LNCaP clone FGC (cell line): ENCODE measurements around the gene DGKB.

Source experiments
- DNase-seq: peaks from one replicate; pipeline ENCODE4 v3.0.0-alpha.2; 2011; ENCODE audit warnings: low read depth
- H3K4me3 ChIP-seq: 2 replicates; pipeline ENCODE4 v1.5.1; 2011; ENCODE audit warnings: mild to moderate bottlenecking, low read depth, low read length, control low read depth
- TF ChIP-seq, protein P1 (sequence below): IDR thresholded peaks from 2 replicates; pipeline ENCODE4 v1.5.1; 2012; ENCODE audit warnings: mild to moderate bottlenecking; ENCODE audit not compliant: control insufficient read depth, insufficient read depth; ENCODE audit errors: extremely low read depth

Gene DGKB

DNA sequence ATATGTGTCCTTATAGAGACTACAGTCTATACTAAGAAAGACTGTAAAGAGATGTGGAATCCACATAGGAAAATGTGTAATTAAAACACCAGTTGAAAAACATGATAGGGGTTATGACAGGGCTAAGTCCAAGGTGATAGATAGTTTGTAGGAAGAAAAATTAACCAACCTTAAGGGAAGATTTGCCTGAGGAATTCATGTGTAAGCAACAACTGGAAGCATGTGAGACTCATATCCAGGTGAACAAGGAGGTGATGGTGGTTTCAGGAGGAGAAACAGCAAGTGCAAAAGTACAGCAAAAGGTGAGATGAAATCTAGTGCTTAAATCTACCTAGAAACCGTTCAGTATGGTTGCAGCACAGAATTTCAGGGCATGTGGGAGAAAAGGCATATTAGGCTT lies 696.4 kb downstream of the DGKB start:
- TF ChIP-seq, protein P1, sequence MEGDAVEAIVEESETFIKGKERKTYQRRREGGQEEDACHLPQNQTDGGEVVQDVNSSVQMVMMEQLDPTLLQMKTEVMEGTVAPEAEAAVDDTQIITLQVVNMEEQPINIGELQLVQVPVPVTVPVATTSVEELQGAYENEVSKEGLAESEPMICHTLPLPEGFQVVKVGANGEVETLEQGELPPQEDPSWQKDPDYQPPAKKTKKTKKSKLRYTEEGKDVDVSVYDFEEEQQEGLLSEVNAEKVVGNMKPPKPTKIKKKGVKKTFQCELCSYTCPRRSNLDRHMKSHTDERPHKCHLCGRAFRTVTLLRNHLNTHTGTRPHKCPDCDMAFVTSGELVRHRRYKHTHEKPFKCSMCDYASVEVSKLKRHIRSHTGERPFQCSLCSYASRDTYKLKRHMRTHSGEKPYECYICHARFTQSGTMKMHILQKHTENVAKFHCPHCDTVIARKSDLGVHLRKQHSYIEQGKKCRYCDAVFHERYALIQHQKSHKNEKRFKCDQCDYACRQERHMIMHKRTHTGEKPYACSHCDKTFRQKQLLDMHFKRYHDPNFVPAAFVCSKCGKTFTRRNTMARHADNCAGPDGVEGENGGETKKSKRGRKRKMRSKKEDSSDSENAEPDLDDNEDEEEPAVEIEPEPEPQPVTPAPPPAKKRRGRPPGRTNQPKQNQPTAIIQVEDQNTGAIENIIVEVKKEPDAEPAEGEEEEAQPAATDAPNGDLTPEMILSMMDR: no peak
- no peak for DNase-seq
- H3K4me3 ChIP-seq: no peak overlapping the region

- TF ChIP-seq, protein P1: no peak
- H3K4me3 ChIP-seq: no peak overlapping the region
- no peak for DNase-seq
These were observed 701.2 kb downstream of the DGKB start for GRCh38 chr7:14201353-14201752.

DNA sequence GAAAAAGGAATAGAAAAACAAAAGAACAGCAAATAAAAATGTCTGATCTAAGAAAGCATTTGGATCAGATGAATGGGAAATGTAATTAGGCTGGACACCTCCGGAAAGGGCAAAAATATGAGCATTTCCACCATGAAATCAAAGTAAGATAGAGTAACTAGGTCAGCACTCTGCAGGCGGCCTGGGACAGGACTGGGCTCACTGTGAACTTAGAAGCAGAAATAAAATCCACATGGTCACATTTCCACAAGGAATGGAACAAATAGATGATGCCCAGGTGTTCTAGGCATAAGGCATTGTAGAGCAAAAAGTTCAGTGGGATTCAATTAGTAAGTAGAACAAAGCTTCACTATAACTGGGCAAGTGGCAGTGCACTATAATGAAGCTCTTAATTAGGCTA lies 703.2 kb downstream of the DGKB start:
- DNase-seq: no peak
- TF ChIP-seq, protein P1: no peak
- H3K4me3 ChIP-seq: no peak overlapping the region

DNA sequence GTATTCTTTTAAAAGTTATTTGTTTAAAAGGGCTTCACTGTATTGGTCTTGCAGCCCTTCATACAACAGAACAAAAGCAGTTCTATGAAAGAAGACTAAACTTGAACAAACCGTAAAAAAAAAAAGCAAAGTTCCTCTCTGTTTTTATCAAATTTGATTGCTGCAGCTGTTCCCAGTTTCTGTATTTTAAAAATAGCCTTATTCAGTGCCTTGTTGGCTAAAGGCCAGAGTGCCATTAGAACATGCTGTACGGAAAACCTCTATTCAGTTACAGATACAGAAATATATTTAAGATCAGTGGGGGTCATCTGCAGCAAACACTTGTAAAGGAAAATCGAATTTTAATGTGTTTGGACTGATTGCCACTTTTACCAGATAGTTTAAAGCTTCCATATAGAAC lies 705.3 kb downstream of the DGKB start:
- no peak overlapping the region for H3K4me3 ChIP-seq
- DNase-seq: no peak
- TF ChIP-seq, protein P1: no peak

DNA sequence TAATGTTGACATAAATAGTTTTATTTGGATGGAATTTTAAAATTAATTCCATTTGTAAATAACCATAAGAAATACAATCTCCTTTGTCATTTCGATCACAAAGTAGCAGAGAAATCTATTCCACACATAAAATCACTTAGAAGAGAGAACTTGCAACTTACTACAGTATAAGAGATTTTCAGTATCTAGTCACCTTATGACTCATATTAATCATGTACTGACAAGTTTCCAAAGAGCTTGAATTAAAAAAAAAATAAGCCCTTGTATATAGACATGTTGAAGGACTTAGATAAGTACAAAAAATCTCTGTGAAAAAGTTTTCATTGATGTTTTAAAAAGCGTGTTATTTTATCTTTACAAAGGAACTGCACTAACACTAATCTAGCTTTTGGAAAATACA lies 706.0 kb downstream of the DGKB start:
- no peak overlapping the region for H3K4me3 ChIP-seq
- TF ChIP-seq, protein P1: no peak
- DNase-seq: no peak

GRCh38 chr7:14195871-14196270 lies 706.7 kb downstream of the DGKB start:
- H3K4me3 ChIP-seq: no peak overlapping the region
- TF ChIP-seq, protein P1: no peak
- DNase-seq: no peak

DNA sequence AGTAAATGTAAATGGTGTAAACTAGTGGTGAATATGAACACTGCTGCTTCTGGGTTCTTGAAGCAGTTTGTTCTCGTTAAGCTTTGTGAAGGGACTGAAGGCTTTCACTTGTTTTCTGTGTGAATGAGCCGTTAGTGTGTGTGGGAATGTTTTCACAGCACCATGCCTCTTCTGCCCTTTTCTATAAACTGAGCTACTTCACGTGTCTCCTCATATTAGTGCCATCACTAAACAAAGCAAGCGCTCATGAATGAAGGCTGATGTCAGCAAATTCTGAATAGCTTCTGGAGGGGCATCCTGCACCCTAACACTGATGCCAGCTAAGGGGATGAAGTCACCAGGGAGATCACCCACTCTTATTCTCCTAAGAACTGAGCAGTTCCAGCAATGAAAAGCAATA lies 707.5 kb downstream of the DGKB start:
- DNase-seq: no peak
- TF ChIP-seq, protein P1: no peak
- H3K4me3 ChIP-seq: no peak overlapping the region
